Activated naive CD4-positive, alpha-beta T cell treated with Interleukin-2 at 50 U/mL for 16 hours (primary cell): Measurements from ENCODE around the gene SETD2.
"Not testable (repeated sequence)": the region's sequence is repeated elsewhere in the genome, so short reads cannot be mapped to it uniquely, and the experiment has no call there.

Source experiments
- DNase-seq: peaks from one replicate; pipeline ENCODE4 v3.0.0-alpha.2; 2020

Gene SETD2

GRCh38 chr3:47098910-47099309, 65.0 kb downstream of the SETD2 start:
- no peak for DNase-seq

DNA sequence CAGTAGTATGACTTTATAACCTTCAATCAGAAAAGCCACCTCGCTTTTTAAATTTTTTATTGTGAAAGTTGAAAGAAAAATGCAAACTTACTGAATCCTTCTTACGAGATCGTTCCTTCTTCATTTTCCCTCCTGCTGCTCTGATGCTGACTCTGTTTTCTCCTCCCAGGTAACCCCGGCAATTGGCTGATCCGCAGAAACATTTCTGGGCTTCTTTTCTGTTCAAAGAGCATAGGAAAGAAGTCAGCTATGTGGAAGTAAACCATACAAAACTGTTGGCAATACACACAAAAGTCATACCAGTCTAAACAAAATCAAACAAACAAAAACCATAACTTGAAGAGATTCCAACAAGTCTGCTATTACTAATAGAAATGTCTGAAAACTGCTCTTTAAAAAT, 66.0 kb downstream of the SETD2 start:
- DNase-seq = no peak

DNA sequence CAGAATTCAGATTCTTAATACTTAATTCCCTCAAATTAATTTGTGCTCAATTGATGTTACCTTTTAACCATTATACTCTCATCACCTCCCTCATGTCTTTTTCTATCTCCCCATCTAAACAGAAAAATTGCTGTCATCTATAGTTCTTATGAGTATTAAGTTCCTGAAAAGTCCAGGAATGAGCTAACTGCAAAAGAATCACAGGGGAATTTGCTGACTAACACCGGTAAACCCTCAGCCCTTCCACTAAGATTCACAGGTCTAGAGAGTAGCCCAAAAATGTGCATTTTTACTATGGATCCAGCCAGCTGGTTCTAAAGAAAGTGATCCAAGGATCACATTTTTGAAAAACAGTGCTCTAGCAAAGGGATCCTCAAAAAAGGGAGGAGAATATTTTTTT, 67.0 kb downstream of the SETD2 start:
- no peak for DNase-seq

GRCh38 chr3:47092090-47092489, 71.8 kb downstream of the SETD2 start:
- no peak for DNase-seq

GRCh38 chr3:47089630-47090029, 74.3 kb downstream of the SETD2 start:
- DNase-seq = no peak

DNA sequence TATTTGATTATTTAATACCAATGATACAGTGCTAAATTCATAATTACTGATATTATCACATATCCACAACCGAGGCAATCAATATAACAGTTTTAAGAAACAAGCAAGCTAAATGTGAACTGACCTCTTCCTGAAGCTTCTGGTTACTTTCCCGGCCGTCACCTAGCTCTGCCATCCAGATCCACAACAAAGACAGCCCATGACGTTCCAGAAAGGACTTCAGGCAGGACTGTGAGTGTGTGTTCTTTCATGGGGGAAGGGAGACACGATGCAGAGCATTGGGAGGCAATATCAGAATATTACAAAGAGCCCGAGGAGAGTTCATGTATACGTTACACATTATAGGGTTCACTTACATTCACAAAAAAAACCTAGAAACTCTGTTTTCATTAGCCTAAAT, 77.8 kb downstream of the SETD2 start:
- no peak for DNase-seq

GRCh38 chr3:47083786-47084185, 80.1 kb downstream of the SETD2 start:
- DNase-seq = no peak

GRCh38 chr3:47082519-47082918, 81.4 kb downstream of the SETD2 start:
- no peak for DNase-seq

DNA sequence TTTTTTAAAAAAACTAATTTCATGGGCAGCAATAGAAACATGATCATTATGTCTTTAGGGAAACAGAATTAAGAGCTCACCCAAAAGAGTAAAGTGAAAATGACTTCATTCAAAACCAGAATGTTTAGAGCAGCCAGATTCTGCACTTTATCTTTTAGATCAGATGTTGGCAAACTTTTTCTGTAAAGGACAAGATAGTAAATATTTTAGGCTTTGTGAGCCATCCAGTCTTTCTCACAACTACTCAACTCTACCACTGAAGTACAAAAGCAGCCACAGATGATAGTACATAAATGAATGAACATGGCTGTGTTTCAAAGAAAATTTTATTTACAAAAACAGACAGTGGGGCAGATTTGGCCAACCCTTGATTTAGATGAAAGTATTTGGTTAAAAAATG, 84.5 kb downstream of the SETD2 start:
- DNase-seq = no peak

DNA sequence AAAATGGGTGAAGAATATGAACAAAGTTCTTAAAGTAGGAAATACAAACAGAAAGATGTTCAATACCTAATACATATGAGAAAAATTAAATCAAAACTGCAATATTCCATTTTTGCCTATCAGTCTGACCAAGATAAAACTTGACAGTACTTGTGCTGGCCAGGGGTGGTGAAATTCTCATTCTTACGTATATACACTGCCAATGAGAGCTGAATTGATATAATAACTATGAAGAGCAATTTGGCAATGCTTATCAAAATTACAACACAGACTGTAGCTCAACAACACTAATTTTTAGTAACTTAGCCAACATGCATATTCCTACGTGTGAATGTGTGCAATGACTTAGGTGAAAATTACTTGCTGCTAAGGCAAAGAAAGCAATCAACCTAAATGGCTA, 90.2 kb downstream of the SETD2 start:
- no peak for DNase-seq

DNA sequence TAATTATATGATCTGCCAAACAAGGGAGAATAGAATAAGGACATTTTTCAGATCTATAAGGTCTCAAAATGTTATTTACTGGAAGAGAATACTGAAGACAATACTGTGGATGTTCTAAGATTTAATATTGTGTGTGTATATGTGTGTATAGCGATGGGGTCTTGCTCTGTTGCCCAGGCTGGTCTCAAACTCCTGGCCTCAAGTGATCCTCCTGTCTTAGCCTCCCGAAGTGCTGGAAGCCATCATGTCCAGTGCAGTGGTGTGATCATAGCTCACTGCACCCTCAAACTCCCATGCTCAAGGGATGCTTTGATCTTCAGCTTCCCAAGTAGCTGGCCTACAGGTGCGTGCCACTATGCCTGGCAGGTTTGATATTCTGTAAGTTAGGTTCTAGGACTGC, 93.1 kb downstream of the SETD2 start:
- no peak for DNase-seq

GRCh38 chr3:47066259-47066658, 97.7 kb downstream of the SETD2 start:
- not testable (repeated sequence) for DNase-seq

- no peak for DNase-seq
Measured at GRCh38 chr3:47065681-47066080, 98.2 kb downstream of the SETD2 start.

DNA sequence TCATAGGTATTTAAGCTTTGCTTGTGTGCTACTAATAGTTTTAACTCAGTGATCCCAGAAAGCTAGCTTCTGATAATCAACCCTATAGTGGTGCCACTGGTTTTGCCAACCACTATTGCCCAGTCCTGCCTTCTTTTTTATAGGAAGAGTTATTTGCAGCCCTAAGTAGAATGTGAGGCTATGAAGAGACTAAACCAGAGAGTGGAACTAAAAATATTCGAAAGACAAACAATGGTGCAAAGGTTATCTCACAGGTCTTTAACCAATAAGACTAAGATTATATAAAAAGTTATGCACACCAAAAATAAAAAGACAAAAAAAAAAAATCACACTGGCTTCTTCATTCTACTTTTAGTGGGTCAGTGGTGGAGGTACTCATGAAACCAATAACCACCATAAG, 98.9 kb downstream of the SETD2 start:
- DNase-seq = no peak

GRCh38 chr3:47057212-47057671, 106.7 kb downstream of the SETD2 start:
- DNase-seq = peak; percentile 60

GRCh38 chr3:47056705-47057104, 107.2 kb downstream of the SETD2 start:
- no peak for DNase-seq

- DNase-seq = no peak
Measured at GRCh38 chr3:47054412-47054811, 109.5 kb downstream of the SETD2 start.

DNA sequence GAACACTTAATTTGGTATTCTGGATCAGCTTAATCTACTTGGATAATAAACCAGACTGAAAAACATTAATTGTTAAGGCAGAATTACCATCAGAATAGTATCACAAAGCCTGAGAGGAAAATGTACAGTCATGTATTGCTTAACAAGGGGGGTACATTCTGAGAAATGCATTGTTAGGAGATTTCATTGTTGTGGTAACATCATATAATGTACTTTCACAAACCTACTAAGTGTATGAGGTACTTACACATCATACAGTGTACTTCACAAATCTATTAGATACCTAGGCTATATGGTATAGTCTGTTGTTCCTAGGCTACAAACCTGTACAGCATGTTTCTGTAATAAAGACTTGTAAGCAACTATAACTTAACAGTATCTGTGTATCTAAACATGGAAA, 116.2 kb downstream of the SETD2 start:
- DNase-seq = no peak

DNA sequence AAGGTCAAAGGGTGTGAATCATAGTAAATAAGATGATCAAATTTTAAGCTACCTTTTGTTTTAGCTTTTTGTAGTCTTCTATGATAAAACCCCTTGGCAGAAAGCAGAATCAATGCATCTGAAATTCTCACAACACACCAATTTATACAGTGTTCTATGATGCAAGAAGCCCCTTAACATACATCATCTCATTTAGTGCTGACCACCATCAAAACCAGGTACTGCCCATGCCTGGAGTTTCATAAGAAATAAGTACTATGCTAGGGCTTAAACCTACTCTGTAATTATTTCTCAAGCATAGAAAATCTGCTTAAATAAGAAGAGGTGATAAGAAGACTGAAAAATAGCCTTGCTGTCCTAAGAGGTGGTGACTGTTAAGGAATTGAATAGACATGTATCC, 116.8 kb downstream of the SETD2 start:
- DNase-seq = no peak

DNA sequence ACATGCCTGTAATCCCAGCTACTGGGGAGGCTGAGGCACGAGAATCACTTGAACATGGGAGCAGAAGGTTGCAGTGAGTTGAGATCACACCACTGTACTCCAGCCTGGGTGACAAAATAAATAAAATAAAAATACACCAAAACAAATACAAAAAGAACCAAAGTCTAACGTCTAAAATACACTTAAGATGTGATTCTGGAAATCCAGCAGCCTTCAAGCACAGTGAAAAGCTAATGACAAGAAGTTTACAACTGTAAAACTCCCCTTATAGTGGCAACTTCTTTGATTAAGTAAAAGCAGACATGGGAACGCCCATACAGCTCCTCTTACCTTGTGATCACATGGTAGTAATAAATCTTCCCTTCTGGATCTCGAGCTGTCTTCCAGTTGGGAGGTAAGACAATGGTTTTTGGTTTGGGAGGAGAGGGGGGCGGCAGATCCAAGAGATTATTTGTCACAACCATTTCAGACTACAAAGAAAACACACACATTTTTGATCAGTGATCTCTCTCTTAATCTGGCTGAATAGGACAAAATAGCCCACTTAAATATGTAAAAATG, 121.6 kb downstream of the SETD2 start:
- no peak for DNase-seq

GRCh38 chr3:47041114-47041513, 122.8 kb downstream of the SETD2 start:
- no peak for DNase-seq

GRCh38 chr3:47037302-47037701, 126.6 kb downstream of the SETD2 start:
- not testable (repeated sequence) for DNase-seq

- DNase-seq = no peak
Measured at GRCh38 chr3:47036145-47036544, 127.8 kb downstream of the SETD2 start.

DNA sequence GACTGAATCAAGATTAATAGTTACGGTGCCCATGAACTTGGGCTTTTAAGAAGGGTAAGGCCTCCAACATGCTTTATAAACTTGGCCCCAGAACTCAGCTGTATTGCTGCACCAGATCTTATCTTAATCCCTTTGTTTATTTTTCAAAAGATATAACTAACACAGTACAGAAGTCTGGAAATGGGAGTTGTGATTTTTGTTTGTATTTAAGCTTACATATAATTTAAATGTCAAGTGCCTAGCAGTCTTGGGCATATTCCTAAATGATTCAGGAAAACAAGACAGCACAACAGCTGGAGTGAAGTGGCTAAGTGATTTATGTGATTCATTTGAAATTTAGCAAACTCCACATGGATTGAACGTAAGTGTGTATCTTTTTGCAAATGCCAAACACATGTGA, 128.3 kb downstream of the SETD2 start:
- no peak for DNase-seq

DNA sequence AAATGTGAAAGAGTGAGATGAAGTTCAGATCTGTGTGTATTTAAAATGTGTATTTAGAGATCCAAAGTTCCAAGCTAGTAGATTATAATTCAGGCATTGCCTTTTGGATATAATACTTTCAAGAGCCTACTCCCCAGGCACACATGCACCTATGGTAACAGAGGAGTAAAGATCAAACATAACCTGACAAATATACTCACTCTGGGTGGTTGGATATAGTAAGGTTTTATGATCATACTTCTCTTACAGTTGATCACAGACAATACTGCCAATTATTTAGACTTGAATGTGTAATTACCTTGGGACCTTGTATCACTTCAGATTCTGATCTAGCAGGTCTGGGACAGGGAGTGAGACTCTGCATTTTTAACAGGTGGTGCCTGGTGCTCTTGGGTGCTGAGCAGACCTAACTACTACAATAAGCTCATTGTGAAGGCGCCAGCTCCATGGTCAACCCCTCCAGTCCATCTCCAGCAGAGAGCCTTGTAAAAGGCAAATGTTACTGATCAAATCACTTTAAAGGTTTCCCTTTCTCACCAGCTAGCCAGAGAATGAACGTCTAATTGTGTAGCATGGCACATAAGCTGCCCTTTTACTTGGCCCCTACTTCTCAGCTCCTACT, 128.9 kb downstream of the SETD2 start:
- DNase-seq = no peak
